ENCODE measurements around the gene CNP. TPM values are rescaled to one million over a fixed set of nuclear protein-coding genes. Genes with fewer than 3 reads are reported as not detected.

CNP gene
- total RNA-seq, 1 experiment from 2014 or later, result 51.2 TPM

DNA sequence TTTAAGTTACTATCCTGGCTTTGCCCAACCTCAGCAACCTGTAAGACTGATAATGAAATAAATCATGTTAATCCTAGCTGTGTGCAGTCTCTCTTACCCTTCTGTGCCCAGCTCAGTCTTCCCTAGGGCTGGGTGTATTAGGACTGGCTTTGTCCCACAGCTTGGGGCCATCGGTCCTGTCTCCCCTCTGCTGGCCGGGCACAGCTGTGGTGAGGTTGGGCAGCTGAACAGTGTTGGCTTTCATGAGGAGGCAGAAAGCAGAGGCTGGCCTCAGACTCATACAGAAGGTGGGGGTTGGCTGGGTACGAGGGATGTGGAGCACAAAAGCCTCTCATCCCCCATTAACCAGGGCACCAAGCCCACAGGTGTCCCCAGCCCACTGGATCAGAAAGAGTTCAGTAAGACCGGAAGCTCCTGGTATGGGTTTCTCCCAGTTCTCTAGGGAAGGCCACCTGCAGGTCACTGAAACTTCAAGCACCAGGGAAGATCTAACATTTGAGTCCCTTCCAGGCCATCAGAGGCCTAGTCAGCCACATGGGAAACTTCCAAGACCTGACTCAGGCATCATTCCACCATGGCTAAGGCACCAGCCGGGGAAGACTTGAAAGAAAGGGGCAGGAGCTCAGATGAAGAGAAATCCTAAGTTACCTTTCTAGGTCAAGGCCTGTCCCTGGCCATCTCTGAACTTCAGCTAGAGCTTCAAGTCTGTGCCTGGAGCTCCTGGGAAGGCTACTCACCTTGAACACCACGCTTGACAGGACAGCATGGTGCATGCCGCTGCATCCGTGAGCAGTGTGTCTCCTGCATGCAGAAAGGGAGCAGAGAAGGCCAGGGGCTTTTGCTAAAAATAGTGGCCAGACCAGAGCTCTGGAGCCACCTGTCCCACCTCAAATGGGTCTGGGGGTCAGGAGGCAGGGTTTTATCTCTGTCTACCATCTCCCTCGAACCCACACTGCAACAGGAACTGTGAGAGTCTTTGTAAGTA is 8.8 kb downstream of the CNP start:
- ATAC-seq, result no peak
- intact Hi-C loops (cut with micrococcal nuclease), result no loop called here

More for the DNA sequence above, 8.8 kb downstream of the CNP start:
- peaks cover 44 to 45% of the 10 kb centered on the region in 2 experiments; a peak in 3 of 4 replicates for H3K36me3 ChIP-seq (ENCODE audit: control insufficient read depth in 1 of 2, insufficient read depth in 2 of 2, low read length in 2 of 2)
- H3K9me2 ChIP-seq (ENCODE audit: insufficient read depth), result no peaks in the 10 kb centered on the region
- H3K27me3 ChIP-seq (ENCODE audit: insufficient read depth, low read length), result no peaks in the 10 kb centered on the region
- no peak overlapping the region for H3K4me2 ChIP-seq (ENCODE audit: low read length)
- H2AFZ ChIP-seq (ENCODE audit: low read depth, low read length, poor library complexity, severe bottlenecking), result no peak overlapping the region
- no peaks in the 10 kb centered on the region for H4K20me1 ChIP-seq (ENCODE audit: insufficient read depth)
- ChIA-PET CTCF (no interaction called here), RAD21 (ENCODE audit: low non-redundant PET in 1 of 2, low total read pairs in 2 of 2, uncharacterized antibody in 2 of 2, unreplicated experiment in 2 of 2) (no interaction called here), POLR2A (no interaction called here)
- TF ChIP-seq, protein P1, sequence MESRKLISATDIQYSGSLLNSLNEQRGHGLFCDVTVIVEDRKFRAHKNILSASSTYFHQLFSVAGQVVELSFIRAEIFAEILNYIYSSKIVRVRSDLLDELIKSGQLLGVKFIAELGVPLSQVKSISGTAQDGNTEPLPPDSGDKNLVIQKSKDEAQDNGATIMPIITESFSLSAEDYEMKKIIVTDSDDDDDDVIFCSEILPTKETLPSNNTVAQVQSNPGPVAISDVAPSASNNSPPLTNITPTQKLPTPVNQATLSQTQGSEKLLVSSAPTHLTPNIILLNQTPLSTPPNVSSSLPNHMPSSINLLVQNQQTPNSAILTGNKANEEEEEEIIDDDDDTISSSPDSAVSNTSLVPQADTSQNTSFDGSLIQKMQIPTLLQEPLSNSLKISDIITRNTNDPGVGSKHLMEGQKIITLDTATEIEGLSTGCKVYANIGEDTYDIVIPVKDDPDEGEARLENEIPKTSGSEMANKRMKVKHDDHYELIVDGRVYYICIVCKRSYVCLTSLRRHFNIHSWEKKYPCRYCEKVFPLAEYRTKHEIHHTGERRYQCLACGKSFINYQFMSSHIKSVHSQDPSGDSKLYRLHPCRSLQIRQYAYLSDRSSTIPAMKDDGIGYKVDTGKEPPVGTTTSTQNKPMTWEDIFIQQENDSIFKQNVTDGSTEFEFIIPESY (IDR thresholded peaks at IDR 0.05; ENCODE audit: extremely low read depth, insufficient replicate concordance, low read length), result no peak
- TF ChIP-seq, protein P2, sequence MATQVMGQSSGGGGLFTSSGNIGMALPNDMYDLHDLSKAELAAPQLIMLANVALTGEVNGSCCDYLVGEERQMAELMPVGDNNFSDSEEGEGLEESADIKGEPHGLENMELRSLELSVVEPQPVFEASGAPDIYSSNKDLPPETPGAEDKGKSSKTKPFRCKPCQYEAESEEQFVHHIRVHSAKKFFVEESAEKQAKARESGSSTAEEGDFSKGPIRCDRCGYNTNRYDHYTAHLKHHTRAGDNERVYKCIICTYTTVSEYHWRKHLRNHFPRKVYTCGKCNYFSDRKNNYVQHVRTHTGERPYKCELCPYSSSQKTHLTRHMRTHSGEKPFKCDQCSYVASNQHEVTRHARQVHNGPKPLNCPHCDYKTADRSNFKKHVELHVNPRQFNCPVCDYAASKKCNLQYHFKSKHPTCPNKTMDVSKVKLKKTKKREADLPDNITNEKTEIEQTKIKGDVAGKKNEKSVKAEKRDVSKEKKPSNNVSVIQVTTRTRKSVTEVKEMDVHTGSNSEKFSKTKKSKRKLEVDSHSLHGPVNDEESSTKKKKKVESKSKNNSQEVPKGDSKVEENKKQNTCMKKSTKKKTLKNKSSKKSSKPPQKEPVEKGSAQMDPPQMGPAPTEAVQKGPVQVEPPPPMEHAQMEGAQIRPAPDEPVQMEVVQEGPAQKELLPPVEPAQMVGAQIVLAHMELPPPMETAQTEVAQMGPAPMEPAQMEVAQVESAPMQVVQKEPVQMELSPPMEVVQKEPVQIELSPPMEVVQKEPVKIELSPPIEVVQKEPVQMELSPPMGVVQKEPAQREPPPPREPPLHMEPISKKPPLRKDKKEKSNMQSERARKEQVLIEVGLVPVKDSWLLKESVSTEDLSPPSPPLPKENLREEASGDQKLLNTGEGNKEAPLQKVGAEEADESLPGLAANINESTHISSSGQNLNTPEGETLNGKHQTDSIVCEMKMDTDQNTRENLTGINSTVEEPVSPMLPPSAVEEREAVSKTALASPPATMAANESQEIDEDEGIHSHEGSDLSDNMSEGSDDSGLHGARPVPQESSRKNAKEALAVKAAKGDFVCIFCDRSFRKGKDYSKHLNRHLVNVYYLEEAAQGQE (IDR thresholded peaks at IDR 0.05; ENCODE audit: low read depth), result no peak
- TF ChIP-seq, protein P3, sequence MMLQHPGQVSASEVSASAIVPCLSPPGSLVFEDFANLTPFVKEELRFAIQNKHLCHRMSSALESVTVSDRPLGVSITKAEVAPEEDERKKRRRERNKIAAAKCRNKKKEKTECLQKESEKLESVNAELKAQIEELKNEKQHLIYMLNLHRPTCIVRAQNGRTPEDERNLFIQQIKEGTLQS (IDR thresholded peaks at IDR 0.05), result no peak
- TF ChIP-seq TCF7L2 (IDR thresholded peaks at IDR 0.05; ENCODE audit: borderline replicate concordance, extremely low read depth, insufficient read depth, insufficient read length) (no peak), ZNF274 (IDR thresholded peaks at IDR 0.05; ENCODE audit: low read depth, low read length) (no peak), SIN3A (IDR thresholded peaks at IDR 0.05; ENCODE audit: low read depth) (no peak)
- TF ChIP-seq, protein P4, sequence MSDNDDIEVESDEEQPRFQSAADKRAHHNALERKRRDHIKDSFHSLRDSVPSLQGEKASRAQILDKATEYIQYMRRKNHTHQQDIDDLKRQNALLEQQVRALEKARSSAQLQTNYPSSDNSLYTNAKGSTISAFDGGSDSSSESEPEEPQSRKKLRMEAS (IDR thresholded peaks at IDR 0.05), result no peak
- H3K79me2 ChIP-seq (ENCODE audit: insufficient read depth, low read length), result peaks cover 5% of the 10 kb centered on the region; the same call in 1 of the 2 replicates
- no peak overlapping the region for H3K9ac ChIP-seq (ENCODE audit: low read length)
- no peak overlapping the region for H3K4me3 ChIP-seq (replicated peaks in 1 of 2; ENCODE audit: low read depth in 1 of 2, low read length in 2 of 2)
- BruUV-seq (replicated peaks), result no TSS peak
- no peaks in the 10 kb centered on the region for H3K9me3 ChIP-seq (ENCODE audit: control insufficient read depth in 1 of 2, insufficient read depth in 1 of 2, low read depth in 1 of 2, low read length in 2 of 2)
- H3K27ac ChIP-seq (ENCODE audit: low read depth, low read length), result no peak overlapping the region
- 0 out of 4 replicates have a peak, but pooled peaks cover 0 to 2% of the 10 kb centered on the region in 2 experiments for H3K4me1 ChIP-seq (ENCODE audit: control insufficient read depth in 1 of 2, insufficient read depth in 2 of 2, low read length in 2 of 2)
- DNase-seq (ENCODE audit: low read depth, low spot score), result no peak
